Bone marrow (tissue), 2 donors: ENCODE results near the gene FGD6.
"Not testable (repeated sequence)": the region's sequence is repeated elsewhere in the genome, so short reads cannot be mapped to it uniquely, and the experiment has no call there.

Experiments
- DNase-seq, 2 donors: peaks; one replicate each; lab custom pipeline; 2025; lab: John Stamatoyannopoulos, UW

The FGD6 gene

DNA sequence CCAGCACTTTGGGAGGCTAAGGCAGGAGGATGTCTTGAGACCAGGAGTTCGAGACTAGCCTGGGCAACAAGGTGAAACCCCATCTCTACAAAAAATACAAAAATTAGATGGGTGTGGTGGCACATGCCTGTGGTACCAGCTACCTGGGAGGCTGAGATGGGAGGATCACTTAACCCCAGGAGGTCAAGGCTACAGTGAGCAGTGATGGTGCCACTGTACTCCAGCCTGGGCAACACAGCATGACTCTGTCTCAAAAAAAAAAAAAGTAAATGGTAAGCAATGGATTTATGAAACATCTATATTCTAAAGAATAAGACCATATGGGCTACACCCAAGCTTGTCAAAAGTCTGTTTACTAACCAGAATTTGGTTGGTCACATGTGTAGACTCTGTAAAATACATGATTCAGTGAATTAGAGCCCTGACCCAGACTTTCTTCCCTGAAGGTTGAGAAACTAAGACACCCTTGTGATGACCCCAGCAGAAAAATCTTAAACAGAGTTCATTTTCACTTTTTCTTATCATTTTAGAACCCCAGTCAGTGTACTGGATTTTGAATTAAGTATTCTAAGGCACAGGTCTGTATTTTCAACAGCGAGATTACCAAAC, 12.1 kb downstream of the FGD6 start:
- no peak for DNase-seq

DNA sequence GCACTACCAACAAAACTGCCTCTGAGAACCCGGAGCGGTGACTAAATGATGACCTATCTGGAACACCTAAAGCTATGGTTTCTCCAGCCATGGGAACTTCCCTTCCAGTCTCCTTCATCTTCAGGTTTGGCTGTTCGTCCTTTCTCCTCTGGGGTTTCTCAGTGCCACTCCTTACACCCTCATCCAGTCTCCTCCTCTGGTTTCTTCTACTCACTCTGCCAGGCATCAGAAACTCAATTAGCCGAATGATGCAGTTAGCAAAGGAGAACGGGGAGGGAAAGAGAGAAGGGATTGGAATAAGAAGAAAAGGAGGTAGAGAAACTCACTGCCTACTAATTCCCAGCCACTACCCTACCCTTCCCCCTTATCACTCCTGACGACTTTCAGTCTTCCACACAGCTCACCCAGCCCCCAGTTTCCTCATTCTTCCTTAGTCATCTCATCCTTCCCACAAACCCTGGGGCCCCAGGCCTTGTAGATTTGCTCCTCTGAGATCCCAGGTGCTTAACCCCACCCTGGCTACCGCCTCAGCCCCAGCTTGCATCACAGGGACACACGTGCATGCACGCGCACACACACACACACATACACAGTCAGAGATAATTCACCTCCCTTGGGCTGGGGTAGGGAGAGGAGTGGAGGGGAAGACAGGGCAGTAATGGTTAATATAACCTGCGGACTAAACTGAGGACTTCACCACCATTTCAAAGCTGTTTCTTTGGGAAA, 13.0 kb downstream of the FGD6 start:
- peak in 1 of 2 donors; percentile 31 for DNase-seq

DNA sequence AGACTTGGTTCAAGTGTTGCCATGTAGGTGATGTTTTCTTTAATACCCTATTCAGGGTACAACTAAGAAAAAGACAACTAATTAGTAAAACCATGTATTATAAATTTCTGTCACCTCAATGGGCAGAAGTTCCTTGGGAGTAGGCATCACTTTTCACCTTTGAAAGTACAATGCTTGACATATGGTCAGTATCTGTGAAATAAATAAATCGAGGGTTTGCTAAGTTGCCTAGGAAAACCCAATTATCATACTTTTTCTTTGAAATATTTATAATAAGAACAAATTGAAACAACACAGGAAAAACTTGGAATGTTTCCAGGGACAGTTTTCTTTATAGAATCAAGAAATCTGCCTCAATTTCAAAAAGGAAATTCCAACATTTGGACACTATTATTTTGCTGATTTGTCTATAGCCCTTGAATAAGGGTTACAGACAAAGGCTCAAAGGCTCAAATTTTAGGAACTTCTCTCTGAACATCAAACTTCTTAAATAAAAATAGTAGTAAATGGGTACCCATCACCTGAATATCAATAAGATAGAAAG, 13.7 kb downstream of the FGD6 start:
- DNase-seq, result no peak

DNA sequence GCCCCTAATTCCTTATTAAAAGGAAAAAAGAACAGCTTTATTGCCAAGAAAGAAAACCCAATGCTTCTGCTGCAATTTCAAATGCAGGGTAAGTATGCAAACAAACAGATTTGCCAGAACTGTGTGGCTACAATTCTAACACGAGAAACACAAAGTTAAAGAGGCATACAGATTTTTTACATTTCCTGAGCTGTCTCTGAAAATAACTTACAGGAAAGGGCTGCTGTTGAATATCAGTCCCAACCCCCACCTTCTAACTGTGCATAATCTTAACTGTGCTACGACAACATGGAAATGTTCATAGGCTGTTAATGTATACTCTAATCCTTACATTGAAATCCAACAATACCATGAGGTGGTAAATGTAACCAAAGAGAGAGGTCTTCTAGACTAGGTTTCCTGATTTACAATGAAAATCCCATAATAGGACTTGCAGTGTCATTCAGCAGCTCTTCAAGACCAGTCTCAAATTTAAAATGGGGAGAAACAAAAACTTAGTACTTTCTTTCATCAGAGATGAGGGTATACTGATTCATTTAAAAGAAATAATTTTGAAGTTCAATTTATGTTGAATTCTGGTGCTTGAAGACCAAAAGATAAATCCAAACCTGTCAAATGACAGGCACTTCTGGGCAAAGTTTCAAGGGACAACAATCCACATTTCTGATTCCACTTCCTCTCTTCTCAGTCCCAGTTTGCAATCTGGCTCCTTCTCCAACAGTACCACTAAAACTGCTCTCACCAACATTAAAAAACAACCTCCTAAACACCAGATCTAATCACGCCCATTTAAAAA, 14.4 kb downstream of the FGD6 start:
- peak in 1 of 2 donors; percentile 27 for DNase-seq

DNA sequence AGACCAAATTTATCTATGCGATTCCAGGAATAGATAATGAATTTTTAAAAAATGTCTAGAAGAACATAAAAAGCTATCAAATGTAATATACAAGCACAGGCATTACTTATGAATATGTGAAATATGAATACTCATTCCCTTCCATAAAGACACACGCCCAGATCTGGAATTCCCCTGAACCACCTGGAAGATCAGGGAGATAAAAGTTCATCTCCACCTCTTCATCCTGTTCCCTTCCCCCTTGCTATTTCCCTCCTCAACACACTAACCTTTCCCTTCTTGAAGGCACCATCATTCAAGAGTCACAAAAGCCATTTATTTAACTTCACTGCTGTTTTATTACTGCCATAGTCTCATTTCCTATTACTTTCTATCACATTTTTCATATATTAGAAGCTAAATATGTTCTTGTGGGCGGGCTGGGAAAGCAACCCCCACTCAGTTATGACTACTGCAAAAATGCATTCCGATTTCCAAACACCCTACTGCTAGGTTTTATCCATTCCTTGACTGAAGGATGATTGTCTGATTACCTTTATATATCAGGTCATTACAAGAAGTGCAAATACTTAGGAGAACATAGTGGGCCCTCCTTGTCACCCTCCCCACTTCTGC, 16.1 kb downstream of the FGD6 start:
- DNase-seq, result no peak

DNA sequence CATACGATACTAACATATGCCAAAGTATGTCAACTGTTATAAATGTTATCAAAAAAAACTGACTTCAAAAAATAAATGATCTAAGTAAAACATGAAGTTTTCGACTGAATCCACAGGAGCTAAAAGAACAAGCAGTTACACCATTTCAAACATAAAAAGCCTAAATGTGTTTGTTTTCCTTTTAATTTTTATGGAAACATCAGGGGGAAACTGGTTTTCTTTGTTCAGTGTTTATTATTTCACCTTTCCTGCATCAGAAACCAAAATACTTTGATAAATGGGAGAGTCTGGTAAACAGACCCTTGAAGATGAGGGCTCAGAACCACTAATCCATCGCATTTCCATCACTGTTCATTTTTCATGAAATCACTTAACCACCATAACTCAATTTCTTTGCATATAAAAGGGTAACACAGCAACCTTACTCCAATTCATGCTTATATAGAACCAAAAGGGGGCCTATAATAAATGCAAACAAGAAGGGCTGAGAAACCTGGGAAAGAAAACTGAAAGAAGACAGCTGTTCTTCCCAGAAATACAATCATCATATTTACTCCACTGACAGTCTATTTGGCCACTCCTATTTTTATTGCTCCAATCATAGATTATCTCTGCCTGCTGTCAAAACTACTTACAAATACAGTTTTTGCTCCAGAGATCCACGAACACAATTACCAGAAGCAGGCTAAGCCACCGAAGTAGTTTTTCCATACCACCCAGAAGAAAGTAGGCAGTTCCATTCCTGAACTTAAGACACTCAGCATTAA, 17.0 kb downstream of the FGD6 start:
- no peak for DNase-seq

DNA sequence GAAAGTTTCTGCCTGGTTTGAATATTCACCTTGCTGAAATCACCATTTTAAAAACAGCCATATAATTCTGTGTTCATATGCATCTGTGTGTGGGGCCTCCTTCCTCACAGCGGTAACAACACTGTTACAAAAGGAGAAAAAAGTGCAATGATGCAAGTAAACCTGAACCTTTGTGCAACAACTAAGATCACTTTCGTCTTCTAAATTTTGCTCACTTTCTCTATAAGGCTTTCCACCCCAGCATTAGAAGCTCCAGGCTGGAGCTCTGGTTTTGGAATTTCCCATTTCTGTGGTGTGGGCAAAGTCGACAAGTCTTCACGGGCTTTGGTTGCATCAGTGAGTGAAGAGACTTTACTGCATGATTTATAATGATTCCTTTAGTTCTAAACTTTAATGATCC, 18.4 kb downstream of the FGD6 start:
- no peak for DNase-seq

DNA sequence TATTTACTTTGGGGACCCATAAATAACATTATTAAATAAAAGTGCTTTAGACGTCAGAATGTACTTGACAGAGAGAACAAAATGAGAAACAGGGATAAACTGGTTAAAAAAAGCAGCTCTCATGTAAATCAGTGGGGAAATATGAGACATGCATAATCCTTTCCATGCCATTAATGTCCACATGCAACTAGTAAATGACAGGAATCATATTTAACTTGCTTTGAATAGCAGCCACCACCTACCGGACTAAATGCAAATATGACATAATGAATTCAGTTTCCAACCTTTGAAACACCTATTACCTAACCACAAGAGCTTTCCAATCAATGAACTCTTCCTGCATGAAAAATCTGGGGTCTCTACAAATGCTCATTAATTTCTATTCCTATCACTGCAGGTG, 19.6 kb downstream of the FGD6 start:
- no peak for DNase-seq

DNA sequence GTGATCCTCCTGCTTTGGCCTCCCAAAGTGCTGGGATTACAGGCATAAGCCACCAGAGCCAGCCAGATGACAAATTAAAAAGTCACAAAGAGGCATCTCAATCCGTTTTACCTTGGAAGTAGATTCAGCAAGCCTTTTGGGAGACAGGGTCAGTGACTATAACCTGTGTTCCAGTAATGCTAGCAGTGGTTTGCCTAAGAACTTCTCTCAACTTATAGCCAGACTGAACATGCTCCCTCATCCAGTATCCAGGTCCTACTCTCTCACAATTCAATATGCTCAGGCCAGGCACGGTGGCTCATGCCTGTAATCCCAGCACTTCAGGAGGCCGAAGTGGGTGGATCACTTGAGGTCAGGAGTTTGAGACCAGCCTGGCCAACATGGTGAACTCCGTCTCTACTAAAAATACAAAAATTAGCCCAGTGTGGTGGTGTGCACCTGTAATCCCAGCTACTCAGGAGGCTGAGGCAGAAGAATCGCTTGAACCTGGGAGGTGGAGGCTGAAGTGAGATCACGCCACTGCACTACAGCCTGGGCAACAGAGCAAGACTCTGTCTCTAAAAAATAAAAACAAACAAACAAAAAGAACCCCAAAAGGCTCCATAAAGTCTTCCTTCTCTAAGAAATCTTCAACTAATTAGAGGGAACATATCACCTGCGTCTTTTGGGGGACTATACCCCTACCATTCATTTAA, 20.2 kb downstream of the FGD6 start:
- not testable (repeated sequence) for DNase-seq

DNA sequence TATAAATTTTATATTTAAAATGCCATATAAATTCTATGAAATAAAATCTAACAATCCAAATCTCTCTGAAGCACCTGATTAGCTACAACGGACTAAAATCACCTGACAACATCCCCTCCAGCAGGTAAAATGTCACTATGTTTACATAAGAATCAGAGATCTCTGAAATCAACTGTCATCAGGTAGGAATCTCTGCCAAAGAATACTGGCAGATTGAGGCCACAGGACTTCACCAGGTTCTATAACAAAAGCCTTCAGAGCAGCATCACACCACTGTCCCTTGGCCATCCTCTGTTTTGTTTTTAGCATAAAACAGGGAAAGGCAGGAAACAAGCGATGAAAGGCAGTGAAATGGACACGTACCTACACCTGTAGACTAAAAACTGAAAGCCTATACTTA, 22.1 kb downstream of the FGD6 start:
- DNase-seq, result no peak

DNA sequence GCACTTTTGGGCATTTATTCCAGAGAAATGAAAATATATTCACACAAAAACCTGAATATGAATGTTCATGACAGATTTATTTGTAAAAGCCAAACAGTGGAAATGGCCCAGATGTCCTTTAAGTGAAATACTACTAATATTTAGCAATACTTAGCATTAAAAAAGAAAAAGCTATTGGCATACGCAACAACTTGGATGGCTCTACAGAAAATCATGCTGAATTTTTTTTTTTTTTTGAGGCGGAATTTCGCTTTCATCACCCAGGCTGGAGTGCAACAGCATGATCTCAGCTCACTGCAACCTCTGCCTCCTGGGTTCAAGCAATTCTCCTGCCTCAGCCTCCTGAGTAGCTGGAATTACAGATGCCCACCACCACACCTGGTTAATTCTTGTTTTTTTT, 24.1 kb downstream of the FGD6 start:
- no peak for DNase-seq

DNA sequence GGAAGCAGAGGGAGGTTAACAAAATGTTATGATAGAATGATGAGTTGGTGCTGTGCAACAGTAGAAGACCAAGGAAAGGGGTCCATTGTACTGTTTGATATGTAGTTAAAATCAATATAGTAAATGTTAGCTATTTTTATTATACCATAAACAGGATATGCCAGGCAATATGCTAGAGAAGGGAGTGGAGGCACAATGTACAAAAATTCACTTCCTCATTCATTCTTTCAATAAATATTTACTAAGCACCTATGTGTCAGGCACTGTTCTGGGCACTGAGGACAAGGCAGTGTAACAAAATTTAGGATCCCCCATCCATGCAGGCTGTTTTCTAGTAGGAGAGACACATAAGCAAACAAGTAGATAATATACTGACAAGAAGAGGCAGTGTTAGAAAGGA, 25.0 kb downstream of the FGD6 start:
- DNase-seq, result no peak

DNA sequence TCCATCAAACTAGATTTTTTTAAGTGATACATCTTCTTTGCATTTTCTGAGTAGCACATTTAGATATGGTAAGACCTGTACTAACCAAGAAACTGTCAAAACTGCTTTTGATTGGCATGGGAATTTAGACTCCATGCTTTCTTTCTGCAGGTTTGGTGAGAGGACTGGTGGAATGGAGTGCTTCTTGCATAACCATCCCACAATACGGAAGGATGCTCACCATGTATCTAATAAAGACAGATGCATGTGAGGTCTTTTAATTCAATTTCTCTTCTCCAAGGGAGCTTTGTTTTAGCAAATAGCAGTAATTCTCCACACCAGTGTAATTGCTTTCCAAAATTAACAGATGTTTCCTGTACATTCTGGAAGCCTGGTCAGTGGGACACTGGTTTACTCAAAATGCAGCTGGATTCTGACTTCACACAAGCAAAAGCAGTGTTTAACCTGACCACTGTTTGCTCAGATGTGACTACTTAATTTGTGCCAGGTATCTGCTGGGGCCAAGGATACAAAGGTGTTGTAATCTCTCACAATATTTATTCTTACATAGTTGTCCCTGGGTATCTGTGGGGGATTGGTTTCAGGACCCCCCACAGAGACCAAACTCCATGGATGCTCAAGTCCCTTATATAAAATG, 26.1 kb downstream of the FGD6 start:
- no peak for DNase-seq

DNA sequence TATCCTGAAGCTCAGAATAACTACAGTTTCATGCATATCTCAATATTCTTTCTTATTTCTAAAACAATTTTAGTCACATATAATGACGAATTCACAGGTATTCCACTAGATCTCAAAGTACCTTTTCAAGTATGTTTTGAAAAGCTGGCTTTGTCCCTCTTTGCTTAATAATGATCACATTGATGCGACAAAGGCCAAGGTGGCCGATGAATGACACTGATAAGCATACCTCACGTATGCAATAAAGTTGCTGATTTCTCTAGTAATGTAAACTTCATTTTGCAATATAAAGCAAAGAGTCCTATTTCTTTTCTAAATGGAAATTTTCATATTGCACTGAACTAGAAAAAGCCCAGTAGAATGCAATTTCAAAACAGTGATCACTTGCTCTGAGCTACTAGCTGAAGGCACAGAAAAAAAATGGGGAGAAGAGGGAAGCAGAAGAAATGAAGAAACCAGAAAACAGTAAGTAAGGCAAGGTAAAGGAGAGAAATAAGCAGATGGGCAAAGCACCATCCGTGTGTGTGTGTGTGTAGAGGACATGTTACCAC, 29.3 kb downstream of the FGD6 start:
- DNase-seq, result no peak

DNA sequence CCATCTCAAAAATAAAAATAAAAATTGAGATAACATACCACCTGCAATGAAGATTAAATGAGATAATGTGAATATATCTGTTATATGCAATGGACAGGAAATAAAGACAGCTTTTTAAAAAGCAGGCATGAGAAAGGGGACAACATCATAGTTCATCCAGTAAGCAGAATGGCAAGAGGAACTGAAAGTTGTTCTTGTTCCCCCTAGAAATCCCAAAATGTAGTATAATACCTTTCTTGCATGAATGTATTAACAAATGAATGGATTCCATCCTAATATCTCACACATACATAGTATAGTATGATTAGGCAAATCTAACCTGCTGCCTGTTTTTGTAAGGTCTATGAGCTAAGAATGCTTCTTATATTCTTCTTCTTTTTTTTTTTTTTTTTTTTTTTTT, 31.4 kb downstream of the FGD6 start:
- no peak for DNase-seq

DNA sequence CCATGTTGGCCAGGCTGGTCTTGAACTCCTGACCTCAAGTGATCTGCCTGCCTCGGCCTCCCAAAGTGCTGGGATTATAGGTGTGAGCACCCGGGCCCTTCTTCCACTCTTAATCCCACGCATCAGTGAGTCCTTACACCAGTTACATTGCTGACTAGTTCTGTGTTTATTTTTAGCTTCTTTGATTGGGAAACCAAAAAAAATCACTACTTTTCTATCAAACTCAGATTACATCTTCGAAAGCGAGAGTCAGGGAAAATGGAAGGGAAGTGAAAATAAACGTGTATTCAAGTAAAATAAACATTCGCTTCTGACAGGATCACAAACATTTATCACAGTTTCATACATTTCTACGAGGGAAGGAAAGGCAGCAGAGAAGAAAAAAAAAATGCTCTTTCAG, 32.2 kb downstream of the FGD6 start:
- no peak for DNase-seq

DNA sequence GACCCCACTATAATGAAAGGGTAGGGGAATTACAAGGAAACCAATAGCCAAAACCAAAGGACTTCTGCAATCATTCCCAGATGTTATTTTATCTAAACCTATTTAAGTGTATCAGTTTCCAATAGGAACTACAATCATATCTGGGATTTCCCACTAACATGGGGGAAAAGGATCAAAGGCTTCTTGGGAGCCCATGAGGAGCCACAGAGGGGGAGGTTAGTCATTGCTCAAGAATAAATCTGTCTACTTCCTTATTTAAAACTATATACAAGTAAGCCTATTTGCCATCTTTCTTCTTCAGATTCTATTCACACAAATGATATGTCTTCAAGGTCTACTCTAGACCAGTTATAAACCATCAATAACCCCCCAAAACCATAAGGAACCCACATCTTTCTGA, 33.1 kb downstream of the FGD6 start:
- no peak for DNase-seq

DNA sequence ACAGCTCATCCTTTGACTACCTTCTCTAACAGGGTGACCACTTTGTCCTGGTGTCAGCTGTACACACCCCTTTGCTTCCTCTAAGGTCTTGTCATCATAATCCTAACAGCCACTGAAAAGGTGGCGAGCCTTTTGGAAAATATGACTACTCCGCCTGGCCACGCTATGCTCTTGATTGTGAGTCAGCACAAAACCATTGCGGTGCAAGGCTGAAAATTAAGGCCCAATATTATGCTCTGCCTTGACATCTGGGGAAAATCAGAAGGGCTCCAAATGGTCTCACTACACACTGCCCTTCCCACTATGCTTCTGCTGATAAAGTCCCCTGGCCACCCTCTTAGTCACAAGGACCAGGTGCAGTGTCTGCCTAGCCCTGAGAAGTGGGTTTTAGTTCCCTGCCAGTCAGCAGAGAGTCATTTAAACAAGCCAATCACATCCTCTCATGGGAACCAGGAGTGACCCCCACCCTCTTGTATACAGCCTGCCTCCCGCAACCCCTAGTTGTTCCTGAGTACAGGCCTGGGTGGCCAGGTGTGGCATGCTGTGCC, 34.3 kb downstream of the FGD6 start:
- DNase-seq, result no peak

DNA sequence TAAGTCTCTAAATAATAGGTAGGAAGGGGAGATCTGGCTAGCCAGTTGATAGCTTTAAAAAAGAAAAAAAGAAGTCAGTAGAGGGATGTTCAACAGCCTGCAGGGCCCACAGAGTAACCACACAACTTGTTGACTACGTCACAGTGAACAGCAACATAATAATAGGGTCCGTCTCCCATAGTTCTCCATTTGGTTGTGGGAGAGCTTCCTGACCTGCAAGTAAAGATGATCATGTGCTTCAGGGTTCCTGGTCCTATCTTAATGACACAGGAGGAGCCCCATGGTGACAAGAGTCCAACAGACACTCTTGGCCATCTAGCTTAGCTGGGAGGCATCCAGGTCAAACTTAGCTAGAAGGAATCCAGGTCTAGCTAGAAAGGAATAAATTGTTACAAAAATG, 36.2 kb downstream of the FGD6 start:
- DNase-seq, result no peak

DNA sequence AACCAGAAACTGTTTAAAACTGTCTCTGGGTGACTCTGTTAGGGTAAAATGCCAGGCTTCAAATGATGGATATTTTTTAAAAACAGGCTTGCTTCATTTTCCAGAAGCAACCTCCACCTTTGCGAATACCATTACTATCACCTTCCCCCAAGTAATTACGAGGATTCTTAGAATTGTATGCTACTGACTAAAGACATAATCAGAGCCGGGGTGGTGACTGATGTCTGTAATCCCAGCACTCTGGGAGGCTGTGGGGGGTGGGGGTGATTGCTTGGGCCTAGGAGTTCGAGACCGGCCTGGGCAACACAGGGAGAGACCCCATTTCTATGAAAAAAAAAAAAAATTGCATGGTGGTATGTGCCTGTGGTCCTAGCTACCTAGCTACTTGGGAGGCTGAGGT, 38.3 kb downstream of the FGD6 start:
- DNase-seq, result no peak
